Measurements from ENCODE around the gene CHPF. TPM values are rescaled to one million over a fixed set of nuclear protein-coding genes. Genes with fewer than 3 reads are reported as not detected.

The CHPF gene
- total RNA-seq, 4 donors from 2014 or later: 19.0 to 122 (median 90.5) TPM

GRCh38 chr2:219540784-219541504 is 2.7 kb downstream of the CHPF start:
- DNase-seq: no peak
- Histone ChIP-seq H3K4me1 (peaks cover 0 to 23% (median 14%) of the 10 kb centered on the region in 4 donors), H3K27me3 (no peaks in the 10 kb centered on the region), H3K4me3 (no peak overlapping the region), H3K36me3 (peaks cover 0 to 27% (median 0%) of the 10 kb centered on the region in 3 donors), H3K27ac (no peak overlapping the region), H3K9me3 (no peaks in the 10 kb centered on the region)
- TF ChIP-seq POLR2A (IDR thresholded peaks at IDR 0.05): no peak
- TF ChIP-seq, protein P1, sequence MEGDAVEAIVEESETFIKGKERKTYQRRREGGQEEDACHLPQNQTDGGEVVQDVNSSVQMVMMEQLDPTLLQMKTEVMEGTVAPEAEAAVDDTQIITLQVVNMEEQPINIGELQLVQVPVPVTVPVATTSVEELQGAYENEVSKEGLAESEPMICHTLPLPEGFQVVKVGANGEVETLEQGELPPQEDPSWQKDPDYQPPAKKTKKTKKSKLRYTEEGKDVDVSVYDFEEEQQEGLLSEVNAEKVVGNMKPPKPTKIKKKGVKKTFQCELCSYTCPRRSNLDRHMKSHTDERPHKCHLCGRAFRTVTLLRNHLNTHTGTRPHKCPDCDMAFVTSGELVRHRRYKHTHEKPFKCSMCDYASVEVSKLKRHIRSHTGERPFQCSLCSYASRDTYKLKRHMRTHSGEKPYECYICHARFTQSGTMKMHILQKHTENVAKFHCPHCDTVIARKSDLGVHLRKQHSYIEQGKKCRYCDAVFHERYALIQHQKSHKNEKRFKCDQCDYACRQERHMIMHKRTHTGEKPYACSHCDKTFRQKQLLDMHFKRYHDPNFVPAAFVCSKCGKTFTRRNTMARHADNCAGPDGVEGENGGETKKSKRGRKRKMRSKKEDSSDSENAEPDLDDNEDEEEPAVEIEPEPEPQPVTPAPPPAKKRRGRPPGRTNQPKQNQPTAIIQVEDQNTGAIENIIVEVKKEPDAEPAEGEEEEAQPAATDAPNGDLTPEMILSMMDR (IDR thresholded peaks at IDR 0.05): no peak

- Histone ChIP-seq H3K4me3 (no peak overlapping the region), H3K9me3 (no peaks in the 10 kb centered on the region), H3K36me3 (peaks cover 0 to 27% (median 0%) of the 10 kb centered on the region in 3 donors), H3K4me1 (peaks cover 0 to 23% (median 14%) of the 10 kb centered on the region in 4 donors), H3K27me3 (no peaks in the 10 kb centered on the region), H3K27ac (no peak overlapping the region)
- DNase-seq: no peak
- TF ChIP-seq, protein P1 (IDR thresholded peaks at IDR 0.05): no peak
- TF ChIP-seq POLR2A (IDR thresholded peaks at IDR 0.05): no peak
These were observed 3.5 kb downstream of the CHPF start for GRCh38 chr2:219539926-219540678.

- TF ChIP-seq, protein P1 (IDR thresholded peaks at IDR 0.05): no peak
- TF ChIP-seq POLR2A (IDR thresholded peaks at IDR 0.05): no peak
- Histone ChIP-seq H3K36me3 (peaks cover 0 to 27% (median 0%) of the 10 kb centered on the region in 3 donors), H3K27me3 (no peaks in the 10 kb centered on the region), H3K4me1 (peaks cover 0 to 22% (median 8%) of the 10 kb centered on the region in 4 donors), H3K9me3 (no peaks in the 10 kb centered on the region), H3K27ac (no peak overlapping the region), H3K4me3 (no peak overlapping the region)
- DNase-seq: no peak
These were observed 4.4 kb downstream of the CHPF start for GRCh38 chr2:219538956-219539788.

DNA sequence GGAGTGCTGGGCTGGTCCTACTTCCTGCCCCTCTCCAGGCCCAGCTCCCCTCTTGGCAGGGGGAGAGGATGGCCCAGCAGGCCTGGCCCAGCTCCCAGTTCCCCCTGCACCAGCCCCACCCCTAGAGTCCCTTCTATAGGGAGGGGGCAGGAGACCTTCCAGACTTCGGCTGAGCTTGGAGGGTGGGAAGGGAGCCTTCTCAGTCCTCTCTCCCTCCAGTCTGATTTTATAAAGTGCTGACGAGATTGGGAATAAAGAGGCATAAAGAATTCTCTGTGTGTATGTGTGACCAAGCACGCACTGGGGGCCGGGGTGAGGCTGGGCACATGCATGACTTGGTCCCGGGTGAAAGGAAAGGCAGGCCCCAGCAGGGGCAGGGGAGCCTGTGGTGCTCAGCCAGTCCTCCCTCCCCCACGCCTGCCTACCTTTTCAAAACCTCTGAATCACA is 5.1 kb downstream of the CHPF start:
- no peak for TF ChIP-seq POLR2A (IDR thresholded peaks at IDR 0.05)
- TF ChIP-seq, protein P1 (IDR thresholded peaks at IDR 0.05): no peak
- Histone ChIP-seq H3K27ac (no peak overlapping the region), H3K4me1 (peaks cover 0 to 16% (median 6%) of the 10 kb centered on the region in 4 donors), H3K9me3 (no peaks in the 10 kb centered on the region), H3K27me3 (no peaks in the 10 kb centered on the region), H3K4me3 (no peak overlapping the region), H3K36me3 (peaks cover 0 to 27% (median 0%) of the 10 kb centered on the region in 3 donors)
- no peak for DNase-seq

Data from Peyer's patch (tissue), 4 donors.